Measurements from ENCODE around the gene DAW1.

The DAW1 gene

DNA sequence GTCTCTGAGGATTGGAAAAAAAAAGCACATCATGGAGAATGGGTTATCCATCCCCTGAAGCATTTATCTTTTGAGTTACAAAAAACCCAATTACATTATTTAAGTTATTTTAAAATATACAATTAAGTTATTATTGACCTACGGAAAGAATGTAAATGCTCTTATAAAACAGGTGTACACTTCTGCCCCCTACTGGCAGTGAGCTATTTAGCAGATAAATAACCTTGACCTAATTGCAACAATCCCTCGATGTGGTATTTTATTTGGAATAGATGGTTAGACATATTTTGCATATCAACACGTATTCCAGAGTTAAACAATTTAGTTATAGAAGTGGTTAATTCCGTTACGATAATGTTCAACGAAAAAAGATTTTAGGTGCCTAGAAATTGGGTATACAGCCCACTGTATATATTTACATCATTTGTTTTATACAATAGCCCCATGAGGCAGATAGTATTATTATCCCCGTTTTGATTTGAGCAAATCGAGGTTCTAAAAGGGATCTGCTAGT lies 9.1 kb upstream of the DAW1 start:
- DNase-seq = peak in 1 of 2 experiments; percentile 26

DNA sequence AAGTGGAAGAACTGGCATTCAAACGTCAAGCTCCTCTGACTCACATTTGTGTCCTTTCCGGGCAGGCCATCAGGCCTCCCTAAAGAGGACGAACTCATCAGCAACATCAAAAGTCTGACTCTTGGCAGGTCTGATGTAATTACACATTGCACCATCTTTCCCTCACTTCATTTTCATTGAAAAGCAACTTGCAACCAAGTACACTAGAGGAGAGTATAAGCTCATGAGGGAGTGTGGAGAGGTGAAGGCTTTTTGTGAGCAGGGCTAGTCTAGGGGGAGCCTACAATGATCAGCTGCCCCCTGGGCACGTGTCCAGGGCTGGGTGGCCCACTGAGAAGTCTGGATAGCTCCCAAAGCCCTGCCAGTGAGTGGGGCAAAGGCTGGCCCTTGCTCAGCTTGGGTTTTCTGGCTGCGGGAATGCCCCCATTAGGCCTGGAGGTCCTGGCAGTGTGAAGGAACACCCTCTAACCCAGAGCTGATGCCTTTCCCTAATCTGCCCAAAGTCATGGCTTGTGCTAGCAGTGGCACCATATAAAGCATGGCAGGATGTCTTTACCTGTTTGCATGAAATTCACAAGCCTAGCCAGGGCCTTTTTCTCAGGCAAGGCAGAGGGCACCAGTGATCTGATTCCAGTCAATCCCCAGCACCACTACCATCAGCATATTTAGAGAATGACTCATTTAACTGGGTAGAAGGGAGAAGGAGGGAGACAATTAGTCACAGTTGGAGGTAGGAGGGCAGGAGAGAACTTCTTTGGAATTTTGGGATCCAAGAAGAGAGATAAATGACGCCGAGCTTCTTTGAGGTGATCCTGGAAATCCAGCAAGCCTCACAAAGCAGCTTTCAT lies 8.5 kb upstream of the DAW1 start:
- DNase-seq = no peak

GRCh38 chr2:227864161-227864756 lies 7.2 kb upstream of the DAW1 start:
- no peak for DNase-seq

DNA sequence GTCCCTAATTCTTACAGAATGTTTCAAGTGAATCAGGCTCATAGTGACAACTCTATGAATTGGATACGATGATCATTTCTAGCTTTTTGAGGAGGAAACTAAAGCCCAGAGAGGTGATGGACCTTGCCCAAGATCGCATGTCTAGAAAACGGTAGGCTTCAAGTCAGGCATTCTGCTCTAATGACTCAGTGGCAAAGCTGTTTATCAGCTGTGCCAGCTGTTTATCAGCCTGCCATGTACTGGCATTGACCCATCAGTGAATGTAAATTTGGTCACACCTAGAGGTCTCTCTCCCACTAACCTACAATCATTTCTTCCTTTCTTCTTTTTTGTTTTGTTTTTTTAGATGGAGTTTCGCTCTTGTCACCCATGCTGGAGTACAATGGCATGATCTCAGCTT lies 6.1 kb upstream of the DAW1 start:
- no peak for DNase-seq

DNA sequence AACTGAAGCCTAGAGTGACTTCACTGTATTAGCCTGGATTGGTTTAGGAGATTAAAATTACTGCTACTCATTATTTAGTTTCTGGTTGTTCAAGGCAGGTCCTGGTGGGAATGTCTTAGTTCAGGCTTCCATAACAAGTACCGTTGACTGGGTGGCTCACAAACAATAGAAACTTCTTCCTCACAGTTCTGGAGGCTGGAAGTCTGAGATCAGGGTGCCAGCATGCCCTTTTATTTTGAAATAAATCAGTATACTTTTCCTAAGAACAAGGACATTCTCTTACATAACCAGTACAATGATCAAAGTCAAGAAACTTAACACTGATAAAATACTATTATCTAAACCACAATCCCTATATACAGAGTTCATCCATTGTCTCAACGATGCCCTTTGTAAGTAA lies 4.0 kb upstream of the DAW1 start:
- DNase-seq = no peak

- DNase-seq = no peak
Measured at GRCh38 chr2:227870710-227871374, 589 bp upstream of the DAW1 start.

DNA sequence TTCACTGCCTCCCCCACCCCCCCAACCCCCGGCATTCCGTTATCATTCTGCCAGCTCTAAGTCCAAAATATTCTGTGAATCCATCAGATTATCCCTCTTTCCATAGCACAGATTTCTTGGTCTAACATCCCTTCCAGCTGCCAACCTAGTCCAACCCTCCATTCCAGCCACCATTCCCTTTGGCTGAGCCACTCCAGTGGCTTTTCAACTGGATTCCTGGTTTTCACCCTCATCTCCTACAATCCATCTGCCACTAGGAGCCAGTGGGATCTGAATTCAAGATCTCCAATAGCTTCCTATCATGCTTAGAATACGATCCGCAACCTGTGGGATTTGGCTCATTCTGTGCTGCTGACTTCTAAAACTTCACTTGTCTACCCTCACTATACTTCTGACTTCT lies 1.2 kb downstream of the DAW1 start:
- no peak for DNase-seq

DNA sequence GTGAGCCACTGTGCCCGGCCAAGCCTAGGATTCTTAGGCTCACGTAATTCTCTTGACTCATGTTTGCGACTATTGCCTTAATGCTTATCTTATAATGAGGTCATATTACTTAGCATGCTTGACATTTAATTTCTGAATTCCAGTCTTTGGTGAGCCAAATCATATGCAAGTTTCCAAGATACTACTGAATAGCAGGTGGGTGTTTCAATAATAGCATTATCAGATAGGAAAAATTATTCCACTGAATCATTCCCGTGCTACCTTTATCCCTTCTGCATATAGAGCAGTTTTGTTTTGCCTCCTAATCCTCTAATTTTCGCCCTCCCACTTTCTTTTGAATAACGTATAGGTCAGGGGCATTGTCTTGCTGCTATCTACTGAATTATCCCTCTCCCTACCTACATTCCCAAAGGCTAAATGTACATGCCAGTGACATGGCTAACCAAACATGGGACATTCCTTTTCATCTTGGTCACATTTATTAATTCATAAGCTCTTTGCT lies 4.9 kb downstream of the DAW1 start:
- DNase-seq = no peak

GRCh38 chr2:227877421-227878310 lies 6.2 kb downstream of the DAW1 start:
- no peak for DNase-seq

- no peak for DNase-seq
Measured at GRCh38 chr2:227880460-227880859, 9.0 kb downstream of the DAW1 start.

DNA sequence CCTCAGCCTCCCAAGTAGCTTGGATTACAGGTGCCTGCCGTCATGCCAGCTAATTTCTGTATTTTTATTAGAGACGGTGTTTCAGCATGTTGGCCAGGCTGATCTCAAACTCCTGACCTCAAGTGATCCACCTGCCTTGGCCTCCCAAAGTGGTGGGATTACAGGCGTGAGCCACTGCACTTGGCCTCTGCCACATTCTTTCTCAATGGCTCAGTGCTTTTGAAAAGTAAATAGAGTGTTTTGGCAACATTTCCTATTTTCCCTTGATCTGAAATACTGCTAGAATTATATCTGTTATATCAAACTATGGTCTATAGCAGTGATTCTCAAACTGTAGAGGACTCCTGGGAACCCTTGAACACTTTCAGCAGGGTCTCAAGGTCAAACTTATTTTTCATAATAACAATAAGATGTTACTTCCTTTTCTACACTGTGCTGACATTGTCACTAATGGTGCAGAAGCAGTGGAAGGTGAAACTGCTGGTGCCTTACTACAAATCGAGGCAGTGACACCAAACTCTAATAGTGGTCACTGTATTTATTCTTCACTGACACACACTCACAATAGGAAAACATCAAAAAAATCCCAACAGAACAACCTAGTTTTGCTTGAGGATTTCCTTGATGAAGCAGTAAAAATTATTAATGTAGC lies 10.6 kb downstream of the DAW1 start:
- DNase-seq = no peak

GRCh38 chr2:227884511-227884947 lies 13.1 kb downstream of the DAW1 start:
- peak in 1 of 2 experiments; percentile 54 for DNase-seq

- DNase-seq = no peak
Measured at GRCh38 chr2:227886149-227886548, 14.7 kb downstream of the DAW1 start.

- no peak for DNase-seq
Measured at GRCh38 chr2:227888289-227888688, 16.9 kb downstream of the DAW1 start.

DNA sequence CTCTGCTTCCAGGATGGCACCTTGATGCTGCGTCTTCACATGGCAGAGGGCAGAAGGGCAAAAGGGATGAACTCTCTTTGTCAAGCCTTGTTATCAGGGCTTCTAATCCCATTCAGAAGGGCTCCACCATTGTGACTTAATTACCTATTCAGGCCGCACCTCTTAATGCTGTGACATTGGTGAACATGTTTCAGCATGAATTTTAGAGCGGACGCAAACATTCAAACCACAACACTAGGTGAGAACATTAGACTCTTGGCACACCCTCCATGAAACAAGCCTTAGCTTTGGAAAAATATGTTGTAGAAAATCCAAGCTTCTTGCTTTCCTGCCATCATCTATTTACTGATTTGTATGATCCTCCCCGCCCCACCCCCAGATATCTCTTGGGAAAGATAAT lies 17.9 kb downstream of the DAW1 start:
- no peak for DNase-seq

- peak in 1 of 2 experiments; percentile 55 for DNase-seq
Measured at GRCh38 chr2:227890495-227891079, 19.2 kb downstream of the DAW1 start.

GRCh38 chr2:227891673-227892072 lies 20.2 kb downstream of the DAW1 start:
- DNase-seq = no peak

- peak in 1 of 2 experiments; percentile 6 for DNase-seq
Measured at GRCh38 chr2:227903381-227903780, 31.9 kb downstream of the DAW1 start.

DNA sequence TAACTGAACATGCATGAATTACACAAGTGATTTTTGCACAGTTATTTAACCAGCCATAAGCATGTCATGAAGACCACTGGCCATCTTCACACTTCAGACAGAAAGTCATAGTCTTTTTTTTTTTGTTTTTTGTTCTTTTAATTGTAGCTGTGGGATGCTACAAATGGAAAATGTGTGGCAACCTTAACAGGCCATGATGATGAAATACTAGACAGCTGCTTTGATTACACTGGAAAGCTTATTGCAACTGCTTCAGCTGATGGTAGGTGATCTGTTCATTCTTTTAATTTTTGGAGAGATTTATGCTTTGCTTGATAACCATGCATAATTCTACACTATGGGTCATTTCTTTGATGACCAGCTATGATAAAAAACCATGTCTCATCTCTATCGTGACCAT lies 35.6 kb downstream of the DAW1 start:
- DNase-seq = no peak

- no peak for DNase-seq
Measured at GRCh38 chr2:227908266-227909054, 37.0 kb downstream of the DAW1 start.

DNA sequence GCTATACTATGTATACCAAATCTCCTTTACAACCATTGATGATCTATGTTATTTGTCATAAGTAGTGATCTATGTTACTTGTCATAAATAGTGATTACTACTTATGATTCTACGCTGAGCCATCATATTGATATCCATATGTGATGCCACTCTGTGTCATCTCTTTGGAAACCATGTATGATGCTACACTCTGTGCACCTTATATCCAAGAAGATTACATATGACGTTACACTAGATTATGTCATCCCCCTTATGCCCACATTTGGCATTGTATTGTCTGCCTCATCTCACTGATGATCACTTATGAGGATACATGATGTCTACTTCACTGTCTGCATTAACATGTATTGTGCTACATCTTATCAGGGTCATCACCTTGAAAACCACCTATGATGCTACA lies 42.9 kb downstream of the DAW1 start:
- no peak for DNase-seq
